Measurements from ENCODE around the gene DHODH.
"Not testable (repeated sequence)": the region's sequence is repeated elsewhere in the genome, so short reads cannot be mapped to it uniquely, and the experiment has no call there.

- TF ChIP-seq CTCF, POLR2A (IDR thresholded peaks at IDR 0.05): not testable (repeated sequence)
Measured at GRCh38 chr16:72008065-72008423, 500 bp upstream of the DHODH start.

All from lower leg skin (tissue), 3 donors.